ENCODE data around the gene SRXN1.

The SRXN1 gene

GRCh38 chr20:658202-658601, 5.2 kb upstream of the SRXN1 start:
- TF ChIP-seq CTCF (IDR thresholded peaks at IDR 0.05; ENCODE audit: insufficient read depth, missing control alignments), result no peak
- FAIRE-seq, result no peak

GRCh38 chr20:655726-656624, 3.0 kb upstream of the SRXN1 start:
- no peak for FAIRE-seq
- DNase-seq (ENCODE audit: insufficient read length, low spot score), result no peak
- TF ChIP-seq CTCF (IDR thresholded peaks at IDR 0.05; ENCODE audit: insufficient read depth, missing control alignments), result no peak

More at GRCh38 chr20:658202-658601, 5.2 kb upstream of the SRXN1 start:
- DNase-seq (ENCODE audit: insufficient read length, low spot score), result no peak

GRCh38 chr20:654417-654750, 1.4 kb upstream of the SRXN1 start:
- DNase-seq (ENCODE audit: insufficient read length, low spot score), result no peak

GRCh38 chr20:653590-654416, 803 bp upstream of the SRXN1 start:
- FAIRE-seq, result no peak
- DNase-seq (ENCODE audit: insufficient read length, low spot score), result no peak
- no peak for TF ChIP-seq CTCF (IDR thresholded peaks at IDR 0.05; ENCODE audit: insufficient read depth, missing control alignments)

More at GRCh38 chr20:654417-654750, 1.4 kb upstream of the SRXN1 start:
- FAIRE-seq, result no peak
- TF ChIP-seq CTCF (IDR thresholded peaks at IDR 0.05; ENCODE audit: insufficient read depth, missing control alignments), result no peak

- no peak for FAIRE-seq
- no peak for DNase-seq (ENCODE audit: insufficient read length, low spot score)
- TF ChIP-seq CTCF (IDR thresholded peaks at IDR 0.05; ENCODE audit: insufficient read depth, missing control alignments), result no peak
Observed at GRCh38 chr20:652615-653109, 338 bp downstream of the SRXN1 start.

- no peak for TF ChIP-seq CTCF (IDR thresholded peaks at IDR 0.05; ENCODE audit: insufficient read depth, missing control alignments)
- FAIRE-seq (no peak), DNase-seq (ENCODE audit: insufficient read length, low spot score) (no peak)
Observed at GRCh38 chr20:651713-652614, 1.0 kb downstream of the SRXN1 start.

All from D721Med (cell line).